ENCODE data around the gene CDC25C. TPM values are rescaled to one million over a fixed set of nuclear protein-coding genes. Genes with fewer than 3 reads are reported as not detected.

The CDC25C gene
- total and polyA plus RNA-seq, 2 donors: 0.13 to 6.1 TPM

DNA sequence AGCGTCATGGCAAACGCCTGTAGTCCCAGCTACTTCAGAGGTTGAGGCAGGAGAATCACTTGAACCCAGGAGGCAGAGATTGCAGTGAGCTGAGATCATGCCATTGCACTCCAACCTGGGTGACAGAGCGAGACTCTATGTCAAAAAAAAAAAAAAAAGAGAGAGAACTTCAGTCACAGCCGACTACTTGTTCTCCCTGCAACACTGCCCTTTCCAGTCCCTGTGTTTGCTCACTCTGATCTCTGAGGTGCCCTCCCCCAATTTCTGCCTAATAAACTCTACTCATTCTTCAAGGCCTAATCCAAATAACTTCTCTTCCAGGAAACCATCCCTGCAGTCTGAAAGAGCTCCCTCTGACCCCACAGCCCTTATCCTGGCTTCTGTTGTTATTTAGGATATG, 85.3 kb downstream of the CDC25C start:
- Histone ChIP-seq H3K36me3 (ENCODE audit: insufficient read depth) (no peaks in the 10 kb centered on the region), H3K27ac (ENCODE audit: low read depth) (no peak overlapping the region), H3K4me3 (ENCODE audit: low read depth, low read length) (no peak overlapping the region), H3K4me1 (ENCODE audit: insufficient read depth) (no peaks in the 10 kb centered on the region)
- no peak for DNase-seq (ENCODE audit: extremely low spot score)
- 79% methylated on average over 4 of the region's 4 CpGs for WGBS

DNA sequence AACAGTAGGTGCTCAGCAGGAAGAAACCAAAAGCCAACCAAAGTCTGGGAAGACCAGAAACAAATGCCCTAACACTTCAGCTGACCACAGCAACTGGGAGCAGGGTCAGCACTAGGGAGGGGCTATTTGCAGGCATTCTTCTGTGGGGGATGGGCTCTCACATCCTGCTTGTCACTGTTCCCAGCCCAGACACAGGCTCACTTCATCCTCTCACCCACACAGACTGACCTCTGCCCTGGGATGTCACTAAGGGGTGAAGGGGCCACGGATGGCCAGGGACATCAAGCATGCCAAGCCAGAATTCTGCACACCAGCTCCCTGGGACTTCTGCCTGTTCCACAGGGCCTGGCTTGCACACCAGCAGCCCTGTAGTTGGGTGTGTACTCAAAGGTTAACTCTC, 85.9 kb downstream of the CDC25C start:
- WGBS: 26% methylated on average over 1 of the region's 1 CpG
- Histone ChIP-seq H3K4me1 (ENCODE audit: insufficient read depth) (no peaks in the 10 kb centered on the region), H3K4me3 (ENCODE audit: low read depth, low read length) (no peak overlapping the region), H3K27ac (ENCODE audit: low read depth) (no peak overlapping the region), H3K36me3 (ENCODE audit: insufficient read depth) (no peaks in the 10 kb centered on the region)
- DNase-seq (ENCODE audit: extremely low spot score): no peak

DNA sequence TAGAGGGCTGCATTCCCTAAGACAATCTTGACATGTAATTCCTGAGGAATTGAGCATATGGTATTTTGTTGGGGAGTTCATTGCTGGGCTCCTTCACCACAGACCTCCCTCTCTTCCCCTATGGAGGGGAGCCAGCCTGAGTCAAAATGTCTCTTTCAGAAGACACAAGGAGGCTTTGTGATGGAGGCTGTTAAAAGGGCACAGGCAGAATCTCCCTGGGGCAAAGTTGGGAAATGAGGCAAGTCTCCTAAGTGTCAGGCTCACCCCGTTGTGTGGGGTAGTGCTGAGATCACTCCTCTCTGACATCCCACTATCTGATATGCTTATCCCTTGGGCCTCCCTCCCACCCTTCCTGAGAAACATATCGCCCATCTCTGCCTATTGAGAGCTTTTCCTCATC, 87.8 kb downstream of the CDC25C start:
- no peak for DNase-seq (ENCODE audit: extremely low spot score)
- no peaks in the 10 kb centered on the region for H3K36me3 ChIP-seq (ENCODE audit: insufficient read depth)
- H3K27ac ChIP-seq (ENCODE audit: low read depth): no peak overlapping the region
- no peak overlapping the region for H3K4me3 ChIP-seq (ENCODE audit: low read depth, low read length)
- no peaks in the 10 kb centered on the region for H3K4me1 ChIP-seq (ENCODE audit: insufficient read depth)
- 59% methylated on average over 2 of the region's 2 CpGs for WGBS

DNA sequence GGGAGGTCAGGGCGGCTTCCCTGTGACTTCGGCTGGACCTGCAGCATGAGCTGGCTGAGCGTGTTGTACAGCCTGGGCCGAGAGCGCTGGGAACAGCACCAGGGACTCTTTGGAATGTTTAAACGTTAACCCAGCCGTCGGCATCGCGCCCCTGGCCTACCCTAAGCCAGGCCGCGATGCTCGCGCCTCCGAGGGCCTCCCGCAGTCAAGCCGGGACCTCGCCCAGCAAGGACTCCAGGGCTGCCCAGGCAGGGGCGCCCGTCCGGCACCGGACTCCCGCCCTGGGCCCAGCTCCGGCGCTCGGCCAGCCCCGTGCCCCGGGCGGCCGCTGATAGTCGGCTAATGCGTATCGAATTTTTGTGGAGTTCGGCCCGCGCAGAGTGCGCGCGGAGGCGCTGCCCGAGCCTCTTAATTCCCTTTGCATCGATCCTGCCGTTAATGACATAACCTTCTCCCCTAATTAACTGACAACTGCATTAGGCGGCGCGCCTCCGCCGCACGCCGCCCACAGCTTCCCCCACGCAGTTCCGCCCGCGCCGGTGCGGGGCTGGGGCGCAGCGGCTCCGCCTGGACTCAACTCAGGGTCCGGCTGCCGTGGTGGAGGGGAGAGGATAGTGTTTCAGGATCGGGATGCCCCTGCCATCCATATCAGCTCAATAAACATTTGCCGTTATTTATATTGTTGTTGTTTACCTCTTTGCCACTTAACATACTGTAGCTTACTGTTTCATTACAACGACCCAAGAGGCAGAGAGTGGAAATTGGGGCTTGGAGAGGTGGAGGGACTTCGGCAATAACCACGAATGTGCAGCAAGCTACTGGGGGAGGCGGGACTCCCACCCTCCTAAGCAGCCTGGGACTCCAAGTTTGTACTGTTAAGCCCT, 89.7 kb downstream of the CDC25C start:
- no peaks in the 10 kb centered on the region for H3K4me1 ChIP-seq (ENCODE audit: insufficient read depth)
- DNase-seq (ENCODE audit: extremely low spot score): no peak
- H3K36me3 ChIP-seq (ENCODE audit: insufficient read depth): no peaks in the 10 kb centered on the region
- no peak overlapping the region for H3K27ac ChIP-seq (ENCODE audit: low read depth)
- 5% methylated on average over 67 of the region's 67 CpGs for WGBS
- peak overlapping the region; percentile 38 for H3K4me3 ChIP-seq (ENCODE audit: low read depth, low read length)

DNA sequence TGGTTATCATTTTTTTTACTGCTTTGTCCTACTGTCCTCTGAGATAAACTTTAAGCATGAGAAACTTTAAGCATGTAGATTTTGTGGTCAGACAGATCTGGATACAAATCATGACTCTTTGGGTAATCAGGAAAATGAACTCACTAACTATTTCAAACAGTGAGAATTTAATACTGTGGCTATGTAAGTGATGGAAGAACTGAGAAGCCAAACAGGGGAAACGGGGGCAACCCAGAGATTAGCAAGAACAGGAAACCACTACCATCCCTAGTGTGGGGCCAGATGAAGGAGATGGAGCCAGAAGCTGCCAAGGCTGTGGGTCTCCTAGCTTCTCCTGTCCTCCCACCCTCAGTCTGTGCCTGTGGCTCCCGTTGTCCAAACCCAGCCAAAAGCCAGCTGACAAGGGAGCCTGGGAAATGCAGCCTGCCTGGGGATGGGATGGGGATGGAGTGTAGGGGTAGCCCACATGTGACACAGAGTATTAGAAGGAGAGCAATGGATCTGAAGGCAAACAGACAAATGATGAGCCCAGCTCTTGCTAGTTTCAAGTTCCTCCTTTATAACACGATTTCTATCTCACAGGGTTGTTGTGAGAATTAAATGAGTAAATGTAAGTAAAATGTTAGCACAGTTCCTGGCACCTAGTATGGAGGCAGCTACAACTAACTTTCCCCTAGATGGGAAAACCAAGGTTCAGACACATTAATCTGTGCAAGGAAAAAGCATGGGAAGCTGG, 90.8 kb downstream of the CDC25C start:
- Histone ChIP-seq H3K27ac (ENCODE audit: low read depth) (no peak overlapping the region), H3K4me1 (ENCODE audit: insufficient read depth) (no peaks in the 10 kb centered on the region), H3K4me3 (ENCODE audit: low read depth, low read length) (no peak overlapping the region), H3K36me3 (ENCODE audit: insufficient read depth) (no peaks in the 10 kb centered on the region)
- 73% methylated on average over 3 of the region's 3 CpGs for WGBS
- DNase-seq (ENCODE audit: extremely low spot score): no peak

DNA sequence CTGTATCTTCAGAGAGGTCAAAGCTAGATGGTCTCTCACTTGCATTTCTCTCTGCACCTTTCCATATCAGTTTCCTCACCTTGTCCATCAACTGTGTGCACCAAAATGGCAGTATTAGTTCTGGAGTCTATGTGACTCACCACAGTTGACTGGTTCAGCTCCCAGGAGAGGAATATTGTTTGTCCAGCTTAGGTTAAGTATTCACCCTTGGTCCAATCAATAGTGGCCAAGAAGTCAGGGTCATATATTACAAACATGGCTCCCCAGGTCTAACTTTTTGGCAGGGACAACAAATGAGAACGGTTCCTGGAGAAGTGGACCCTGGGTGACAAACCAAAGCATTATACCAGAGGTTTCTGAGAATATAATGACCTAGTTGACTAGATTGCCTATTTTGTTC, 93.6 kb downstream of the CDC25C start:
- H3K4me3 ChIP-seq (ENCODE audit: low read depth, low read length): no peak overlapping the region
- no peak overlapping the region for H3K27ac ChIP-seq (ENCODE audit: low read depth)
- no peaks in the 10 kb centered on the region for H3K36me3 ChIP-seq (ENCODE audit: insufficient read depth)
- 91% methylated on average over 1 of the region's 1 CpG for WGBS
- DNase-seq (ENCODE audit: extremely low spot score): no peak
- no peaks in the 10 kb centered on the region for H3K4me1 ChIP-seq (ENCODE audit: insufficient read depth)

Other genes starting within 250 kb of the CDC25C start
- not detected for gene WNT8A, start 247.8 kb downstream of the CDC25C start, total RNA-seq
- gene WNT8A, start 247.8 kb downstream of the CDC25C start, polyA plus RNA-seq: not detected
- gene NME5, start 192.4 kb downstream of the CDC25C start, total RNA-seq: 6.7 TPM
- 1.7 TPM for gene NME5, start 192.4 kb downstream of the CDC25C start, polyA plus RNA-seq
- gene BRD8, start 153.2 kb downstream of the CDC25C start, total RNA-seq: 45.8 TPM
- gene BRD8, start 153.2 kb downstream of the CDC25C start, polyA plus RNA-seq: 33.9 TPM
- gene KIF20A, start 152.7 kb downstream of the CDC25C start, total RNA-seq: 25.4 TPM
- gene KIF20A, start 152.7 kb downstream of the CDC25C start, polyA plus RNA-seq: 0.43 TPM
- gene CDC23, start 118.5 kb downstream of the CDC25C start, total RNA-seq: 44.1 TPM
- 20.1 TPM for gene CDC23, start 118.5 kb downstream of the CDC25C start, polyA plus RNA-seq
- 2.4 TPM for gene GFRA3, start 57.2 kb downstream of the CDC25C start, total RNA-seq
- gene GFRA3, start 57.2 kb downstream of the CDC25C start, polyA plus RNA-seq: 3.3 TPM
- 20.3 TPM for gene FAM53C, start 6.5 kb upstream of the CDC25C start, total RNA-seq
- gene FAM53C, start 6.5 kb upstream of the CDC25C start, polyA plus RNA-seq: 22.9 TPM
- 68.7 TPM for gene KDM3B, start 20.9 kb upstream of the CDC25C start, total RNA-seq
- gene KDM3B, start 20.9 kb upstream of the CDC25C start, polyA plus RNA-seq: 36.2 TPM
- gene REEP2, start 107.3 kb upstream of the CDC25C start, total RNA-seq: 5.3 TPM
- 17.6 TPM for gene REEP2, start 107.3 kb upstream of the CDC25C start, polyA plus RNA-seq
- gene EGR1, start 133.7 kb upstream of the CDC25C start, total RNA-seq: 12.8 TPM
- 438 TPM for gene EGR1, start 133.7 kb upstream of the CDC25C start, polyA plus RNA-seq
- 66.3 TPM for gene ETF1, start 211.4 kb upstream of the CDC25C start, total RNA-seq
- 62.0 TPM for gene ETF1, start 211.4 kb upstream of the CDC25C start, polyA plus RNA-seq
- 159 TPM for gene HSPA9, start 243.6 kb upstream of the CDC25C start, total RNA-seq
- gene HSPA9, start 243.6 kb upstream of the CDC25C start, polyA plus RNA-seq: 126 TPM